Skeletal muscle cell (primary cell): Measurements from ENCODE around the gene ALAD.
"Not testable (repeated sequence)": the region's sequence is repeated elsewhere in the genome, so short reads cannot be mapped to it uniquely, and the experiment has no call there.

Experiments used
- DNase-seq: peaks from one replicate; pipeline ENCODE4 v3.0.0-alpha.2; 2010; ENCODE audit warnings: low read depth
- H3K4me3 ChIP-seq: 2 replicates; pipeline ENCODE4 v1.5.1; 2011; ENCODE audit warnings: low read depth, mild to moderate bottlenecking, control low read depth, low read length, moderate library complexity

ALAD gene

DNA sequence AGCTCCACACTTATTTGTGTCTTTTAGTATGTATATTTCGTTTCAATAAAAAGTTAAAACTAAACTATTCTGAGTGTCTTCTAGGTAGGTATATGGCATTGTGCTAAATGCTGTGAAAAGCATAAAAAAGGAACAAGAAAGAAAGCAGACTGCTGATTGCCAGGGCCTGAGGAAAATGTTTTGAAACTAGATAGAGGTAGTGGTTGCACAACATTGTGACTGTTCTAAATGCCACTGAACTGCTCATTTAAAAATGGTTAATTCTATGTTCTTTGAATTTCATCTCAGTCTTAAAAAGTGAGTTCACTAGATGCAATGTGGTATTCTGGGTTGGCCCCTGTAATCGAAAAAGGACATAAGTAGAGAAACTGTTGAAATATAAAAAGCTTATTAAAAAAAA lies 2.6 kb upstream of the ALAD start:
- H3K4me3 ChIP-seq = no peak overlapping the region
- DNase-seq = no peak

DNA sequence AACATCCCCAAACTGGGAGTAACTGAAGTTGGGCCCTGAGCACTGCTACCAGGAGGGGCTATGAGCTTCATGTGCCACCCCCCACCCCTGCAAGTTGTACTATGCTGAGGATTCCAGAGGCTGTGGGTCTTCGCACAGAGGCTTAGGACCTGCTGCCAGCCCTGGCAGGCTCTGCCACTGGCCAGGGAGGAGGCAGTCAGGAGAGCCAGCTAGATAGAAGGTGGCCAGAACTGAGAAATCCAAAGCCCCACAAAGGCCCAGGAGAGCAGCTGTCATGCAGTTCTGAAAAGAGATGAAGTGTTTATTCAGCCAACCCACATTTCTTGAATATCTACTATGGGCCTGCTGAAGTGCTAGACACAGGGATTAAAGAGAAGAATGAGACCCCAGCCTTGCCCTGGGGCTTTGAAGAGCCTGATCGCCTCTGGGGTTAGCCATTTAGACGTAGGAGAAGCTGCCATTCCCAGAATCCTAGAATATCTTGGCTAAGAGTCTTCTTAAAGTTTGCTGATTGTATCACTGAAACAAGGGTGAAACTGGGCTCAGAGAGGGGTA lies 1.4 kb downstream of the ALAD start:
- no peak overlapping the region for H3K4me3 ChIP-seq
- DNase-seq = no peak

DNA sequence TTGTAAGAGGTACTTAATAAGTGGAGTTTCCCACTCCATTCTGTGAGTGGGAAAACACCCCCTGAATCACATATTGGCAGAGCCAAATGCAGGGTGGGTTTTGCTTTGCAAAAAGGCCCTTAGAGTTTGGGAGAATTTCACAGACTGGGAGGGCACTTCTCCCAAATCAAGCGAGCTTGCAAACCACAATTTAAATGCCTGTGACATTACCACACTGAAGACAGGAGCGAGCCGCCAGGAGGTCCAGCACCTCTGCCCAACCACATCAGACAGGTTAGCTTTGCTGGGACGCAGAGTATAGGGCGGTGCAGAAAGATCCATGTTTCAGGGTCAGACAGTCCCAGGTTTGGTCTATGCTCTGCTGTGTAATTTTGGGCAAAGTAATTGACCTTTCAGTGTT lies 2.3 kb downstream of the ALAD start:
- H3K4me3 ChIP-seq = no peak overlapping the region
- DNase-seq = no peak

DNA sequence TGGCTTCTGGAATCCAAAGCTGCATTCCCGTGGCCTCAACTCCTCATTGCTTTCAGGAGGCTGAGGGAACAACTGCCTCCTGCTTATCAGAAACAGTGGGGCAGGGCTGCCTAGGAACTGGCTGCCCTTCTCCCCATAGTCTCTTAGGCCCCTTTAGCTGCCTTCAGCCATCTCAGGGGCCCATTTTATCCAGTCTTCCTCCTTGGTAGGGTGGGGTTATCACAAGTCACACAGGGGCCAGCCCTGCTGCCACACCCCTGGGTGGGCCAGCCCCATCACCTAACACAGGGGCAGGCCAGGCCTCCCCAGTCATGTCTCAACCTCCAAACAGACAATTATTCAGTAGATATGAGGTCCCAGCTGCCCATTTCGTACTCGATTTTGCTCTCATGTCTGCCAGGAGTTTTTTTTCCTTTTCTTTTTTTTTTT lies 3.9 kb downstream of the ALAD start:
- no peak overlapping the region for H3K4me3 ChIP-seq
- DNase-seq = no peak

DNA sequence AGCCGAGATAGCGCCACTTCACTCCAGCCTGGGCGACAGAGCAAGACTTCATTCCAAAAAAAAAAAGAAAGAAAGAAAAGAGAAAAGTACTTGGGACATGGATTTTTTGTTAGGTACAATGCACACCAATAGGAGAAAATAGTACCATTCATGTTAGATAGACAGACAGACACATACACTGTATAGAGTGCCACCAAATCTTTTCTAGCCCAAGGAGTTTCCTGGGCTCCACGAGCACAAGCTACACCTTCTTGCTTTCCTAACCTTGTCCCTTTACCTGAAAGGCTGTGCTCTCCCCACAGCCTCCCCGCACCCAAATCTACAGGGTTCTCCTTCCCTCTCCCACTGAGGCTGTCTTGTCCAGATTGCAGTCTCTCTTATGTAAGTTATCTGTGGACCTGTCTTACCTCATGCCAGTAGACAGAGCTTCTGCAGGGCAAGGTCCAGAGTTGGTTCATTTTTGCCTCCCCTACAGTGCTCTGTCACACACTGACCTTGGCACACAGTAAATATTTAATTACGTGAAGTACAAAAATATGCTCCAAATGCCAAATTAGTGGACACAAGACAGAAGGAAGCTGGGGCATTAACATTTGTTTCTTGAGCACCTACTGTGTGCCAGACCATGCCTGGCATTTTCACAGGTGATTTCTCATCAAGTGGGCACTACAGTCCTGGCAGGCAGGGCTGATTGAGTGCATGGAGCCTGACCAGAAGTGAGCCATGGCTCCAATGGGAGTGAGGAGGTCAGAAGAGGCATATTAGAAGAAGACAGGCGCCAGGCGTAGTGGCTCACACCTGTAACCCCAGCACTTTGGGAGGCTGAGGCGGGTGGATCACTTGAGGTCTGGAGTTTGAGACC lies 5.9 kb downstream of the ALAD start:
- DNase-seq = no peak
- H3K4me3 ChIP-seq = no peak overlapping the region

DNA sequence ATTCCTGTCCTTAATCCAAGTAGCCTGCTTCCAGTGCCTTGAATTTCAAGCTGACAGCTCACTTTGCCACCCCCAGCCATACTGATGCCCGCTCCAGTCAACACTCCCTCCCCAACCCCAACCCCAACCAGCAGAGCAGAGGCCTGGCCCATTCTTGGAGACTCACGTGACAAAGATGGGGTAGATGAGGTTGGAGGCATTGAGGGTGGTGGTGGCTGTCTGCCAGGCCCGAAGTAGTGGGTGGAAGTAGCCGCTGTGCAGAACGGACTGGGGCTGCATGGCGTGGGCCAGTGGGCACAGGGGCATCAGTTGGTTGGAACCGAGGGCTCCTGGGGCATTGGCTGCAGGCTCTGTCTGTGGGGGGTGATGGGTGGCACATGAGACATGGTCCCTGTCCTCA lies 7.8 kb downstream of the ALAD start:
- H3K4me3 ChIP-seq = no peak overlapping the region

DNA sequence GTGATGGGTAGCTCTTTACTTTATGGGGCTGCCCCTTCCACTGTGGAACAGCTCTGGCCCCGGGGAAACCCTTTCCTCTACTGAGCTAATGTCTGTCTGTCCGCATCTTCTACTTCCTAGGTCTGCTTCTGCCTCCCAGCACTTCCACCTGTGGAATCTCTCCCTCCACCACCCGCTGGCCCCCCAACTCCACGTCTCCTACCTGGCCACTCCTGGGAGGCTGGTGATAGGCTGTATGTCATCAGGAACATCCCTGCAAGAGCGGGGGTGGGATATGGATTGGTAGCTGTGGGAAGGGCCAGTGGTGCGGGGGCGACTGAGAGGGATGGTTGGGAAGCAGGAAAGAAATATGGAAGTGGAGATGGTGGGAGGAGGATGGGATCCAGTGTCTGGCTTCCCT lies 9.2 kb downstream of the ALAD start:
- no peak overlapping the region for H3K4me3 ChIP-seq
- no peak for DNase-seq

More for the DNA sequence above, 7.8 kb downstream of the ALAD start:
- DNase-seq = no peak

DNA sequence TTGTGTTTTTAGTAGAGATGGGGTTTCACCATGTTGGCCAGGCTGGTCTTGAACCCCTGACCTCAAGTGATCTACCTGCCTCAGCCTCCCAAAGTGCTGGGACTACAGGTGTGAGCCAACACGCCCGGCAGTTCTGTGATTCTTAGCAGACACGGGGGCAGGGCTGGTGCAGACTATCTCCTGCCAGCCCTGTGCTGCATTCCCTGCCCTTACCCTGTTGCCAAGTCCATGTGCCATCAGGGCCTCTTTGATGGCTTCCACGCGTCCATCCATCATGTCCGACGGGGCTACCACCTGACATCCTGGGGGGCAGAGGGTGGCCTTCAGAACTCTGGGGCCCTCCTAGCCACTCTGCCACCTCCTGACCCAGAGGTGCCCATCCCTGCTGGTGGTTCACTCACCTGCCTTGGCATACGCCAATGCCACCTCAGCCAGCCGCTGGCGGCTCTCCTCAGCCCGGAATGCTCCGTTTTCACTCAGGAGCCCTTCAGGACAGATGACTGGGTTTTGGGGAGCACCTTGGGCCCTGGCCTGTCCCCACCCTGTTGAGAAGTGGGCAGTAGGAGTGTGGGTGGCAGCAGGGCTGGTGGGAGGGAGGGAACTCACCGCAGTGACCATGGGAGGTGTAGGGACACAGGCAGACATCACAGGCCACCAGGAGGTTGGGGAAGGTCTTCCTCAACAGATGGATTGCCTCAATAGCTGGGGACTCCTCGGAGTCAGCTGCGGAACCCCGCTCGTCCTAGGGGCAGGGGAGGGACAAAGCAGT lies 10.7 kb downstream of the ALAD start:
- DNase-seq = no peak
- no peak overlapping the region for H3K4me3 ChIP-seq

DNA sequence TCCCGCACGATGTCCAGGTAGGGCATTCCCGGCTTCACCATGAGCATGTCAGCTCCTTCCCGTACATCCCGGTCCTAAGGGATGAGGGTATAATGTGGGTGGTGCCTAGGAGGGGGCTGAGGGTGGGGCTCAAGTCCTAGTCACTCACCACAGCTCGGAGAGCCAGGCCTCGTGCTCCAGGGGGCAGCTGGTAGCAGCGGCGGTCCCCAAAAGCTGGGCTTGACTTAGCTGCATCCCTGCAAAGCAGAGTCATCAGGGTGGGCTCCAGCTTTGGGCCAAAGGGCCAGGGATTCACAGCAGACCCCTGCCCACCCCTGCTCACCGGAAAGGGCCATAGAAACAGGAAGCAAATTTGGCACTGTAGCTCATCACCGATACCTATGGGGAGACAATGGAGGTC lies 11.6 kb downstream of the ALAD start:
- DNase-seq = no peak
- H3K4me3 ChIP-seq = no peak overlapping the region

DNA sequence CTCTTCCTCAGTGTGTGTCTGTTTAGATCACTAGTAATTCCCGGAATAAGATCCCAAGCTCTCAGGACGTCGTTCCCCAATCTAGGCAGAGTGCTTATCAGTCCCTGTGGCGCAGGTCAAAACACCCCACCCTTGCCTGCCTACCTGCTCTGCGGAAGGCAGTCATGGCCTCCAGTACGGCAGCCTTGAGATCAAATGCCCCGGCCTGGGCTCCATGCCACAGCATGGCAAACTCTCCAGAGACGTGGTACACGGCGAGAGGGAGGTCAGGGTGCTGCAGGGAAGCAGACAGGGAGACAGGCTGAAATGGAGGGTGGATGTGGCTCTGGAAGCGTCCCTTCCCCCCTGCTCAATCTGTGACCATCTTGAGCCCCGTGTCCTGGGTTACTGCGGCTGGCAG lies 12.3 kb downstream of the ALAD start:
- DNase-seq = no peak
- no peak overlapping the region for H3K4me3 ChIP-seq

DNA sequence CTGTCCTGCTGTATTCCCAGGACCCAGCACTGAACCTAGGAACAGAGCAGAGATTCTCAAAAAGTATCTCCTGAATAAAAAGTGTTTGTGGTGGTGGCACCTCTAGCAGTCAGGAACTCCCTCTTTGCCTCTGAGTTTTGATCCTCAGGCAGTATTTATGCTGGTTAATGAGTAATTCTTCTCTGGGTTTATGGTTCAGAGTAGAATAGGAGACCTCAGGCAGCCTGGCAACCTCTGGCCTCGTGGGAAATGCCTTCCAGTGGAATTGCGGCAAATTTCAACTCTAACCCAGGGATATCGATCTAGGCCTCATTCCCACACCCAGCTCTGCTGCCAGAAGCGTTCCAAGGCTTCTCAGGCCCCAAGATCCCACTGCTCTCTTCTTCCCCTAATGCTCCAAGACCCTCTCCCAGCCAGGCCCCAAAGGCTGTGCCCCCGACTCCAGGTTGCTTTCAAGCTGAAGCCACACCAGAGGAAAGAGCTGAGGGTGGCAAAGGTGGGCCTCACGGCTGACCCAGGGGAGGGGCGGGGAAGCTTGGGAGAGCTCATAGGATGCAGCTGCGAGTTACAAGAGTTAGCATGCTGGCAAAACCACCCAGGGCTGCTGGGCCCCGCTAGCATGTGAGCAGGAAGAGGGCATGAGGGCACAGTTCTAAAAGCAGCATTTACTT lies 13.4 kb downstream of the ALAD start:
- no peak overlapping the region for H3K4me3 ChIP-seq
- DNase-seq = no peak

DNA sequence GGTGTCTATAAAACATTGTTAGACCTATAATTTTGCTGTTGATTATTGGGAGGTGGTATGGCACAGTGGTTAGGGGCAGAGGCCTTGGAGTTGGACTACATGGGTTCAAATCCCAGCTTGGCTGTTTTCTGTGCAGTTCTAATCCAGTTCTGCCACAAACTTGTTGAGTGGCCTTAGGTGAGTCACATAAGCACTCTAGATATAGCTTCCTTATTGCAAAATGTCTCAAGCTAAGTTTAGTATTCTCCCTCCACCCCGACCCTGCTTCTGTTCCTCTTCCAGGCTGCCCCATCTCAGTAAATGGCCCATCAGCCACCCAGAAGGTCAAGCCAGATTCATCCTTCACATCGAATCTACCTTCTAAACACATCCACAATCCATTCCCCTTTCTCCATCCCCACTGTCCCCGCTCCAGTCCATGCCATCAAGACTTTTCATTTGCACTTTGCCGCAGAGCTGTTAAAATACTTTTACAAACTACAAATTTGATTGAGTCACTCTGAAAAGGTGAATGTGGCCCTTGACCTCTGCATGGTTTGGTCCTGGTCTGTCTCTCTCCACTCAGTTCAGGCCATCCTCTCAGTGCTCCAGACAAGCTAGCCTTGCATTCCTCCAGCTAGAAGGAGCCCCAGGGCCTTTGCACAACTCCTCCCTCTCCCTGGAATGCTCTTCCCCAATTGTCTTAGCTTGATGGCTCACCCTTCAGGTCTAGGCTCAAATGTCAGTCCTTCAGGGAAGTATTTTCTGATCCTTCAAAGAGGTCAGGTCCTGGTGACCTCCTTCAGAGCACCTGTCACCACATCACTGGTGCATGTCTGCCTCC lies 14.3 kb downstream of the ALAD start:
- no peak overlapping the region for H3K4me3 ChIP-seq
- DNase-seq = no peak

DNA sequence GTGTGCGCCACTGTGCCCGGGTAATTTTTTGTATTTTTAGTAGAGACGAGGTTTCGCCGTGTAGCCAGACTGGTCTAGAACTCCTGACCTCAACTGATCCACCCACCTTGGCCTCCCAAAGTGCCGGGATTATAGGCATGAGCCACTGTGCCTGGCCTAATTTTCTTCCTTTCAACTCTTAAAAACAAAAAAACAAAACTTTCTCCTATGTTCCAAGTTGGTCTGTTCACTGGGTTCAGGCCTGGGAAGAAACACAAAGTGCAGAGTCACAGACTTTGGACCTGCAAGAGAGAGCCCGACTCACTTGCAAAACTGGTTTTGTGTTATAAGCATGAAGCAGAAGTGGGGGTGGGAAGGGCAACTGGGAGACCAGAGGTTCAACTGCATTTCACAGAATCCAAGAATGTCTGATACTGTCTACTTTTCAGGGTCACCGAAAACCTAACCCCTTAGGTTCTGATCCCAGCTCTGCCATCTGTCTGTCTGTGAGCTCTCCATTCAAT lies 19.1 kb downstream of the ALAD start:
- no peak overlapping the region for H3K4me3 ChIP-seq
- no peak for DNase-seq

DNA sequence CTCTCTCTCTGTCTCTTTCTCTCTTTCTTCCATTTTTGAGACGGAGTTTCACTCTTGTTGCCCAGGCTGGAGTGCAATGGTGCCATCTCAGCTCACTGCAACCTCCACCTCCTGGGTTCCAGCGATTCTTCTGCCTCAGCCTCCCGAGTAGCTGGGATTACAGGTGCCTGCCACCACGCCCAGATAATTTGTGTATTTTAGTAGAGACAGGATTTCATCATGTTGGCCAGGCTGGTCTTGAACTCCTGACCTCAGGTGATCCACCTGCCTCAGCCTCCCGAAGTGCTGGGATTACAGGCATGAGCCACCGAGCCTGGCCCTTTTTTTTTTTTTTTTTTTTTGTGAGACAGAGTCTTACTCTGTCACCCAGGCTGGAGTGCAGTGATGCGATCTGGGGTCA lies 19.6 kb downstream of the ALAD start:
- not testable (repeated sequence) for DNase-seq, H3K4me3 ChIP-seq

DNA sequence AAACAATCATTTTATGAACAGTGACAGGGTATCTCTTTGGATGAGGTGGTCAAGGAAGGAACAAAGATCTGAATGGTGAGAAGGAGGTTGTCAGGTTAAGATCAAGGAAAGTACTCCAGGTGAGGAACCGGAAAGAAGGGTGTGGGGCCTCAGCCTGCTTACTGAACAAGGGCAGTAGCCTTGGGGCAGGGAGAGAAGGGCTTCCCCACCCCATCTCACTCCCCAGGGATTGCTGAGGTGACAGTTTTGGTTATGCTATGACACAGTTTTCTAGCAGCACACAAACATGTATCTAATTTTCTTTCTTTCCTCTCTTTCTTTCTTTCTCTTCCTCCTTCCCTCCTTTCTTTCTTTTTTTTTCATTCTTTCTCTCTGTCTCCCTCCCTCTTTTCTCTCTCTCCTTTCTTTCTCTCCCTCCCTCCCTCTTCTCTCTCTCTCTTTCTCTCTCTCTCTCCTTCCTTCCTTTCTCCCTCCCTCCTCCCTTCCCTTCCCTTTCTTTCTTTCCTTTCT lies 20.2 kb downstream of the ALAD start:
- no peak overlapping the region for H3K4me3 ChIP-seq
- DNase-seq = no peak

DNA sequence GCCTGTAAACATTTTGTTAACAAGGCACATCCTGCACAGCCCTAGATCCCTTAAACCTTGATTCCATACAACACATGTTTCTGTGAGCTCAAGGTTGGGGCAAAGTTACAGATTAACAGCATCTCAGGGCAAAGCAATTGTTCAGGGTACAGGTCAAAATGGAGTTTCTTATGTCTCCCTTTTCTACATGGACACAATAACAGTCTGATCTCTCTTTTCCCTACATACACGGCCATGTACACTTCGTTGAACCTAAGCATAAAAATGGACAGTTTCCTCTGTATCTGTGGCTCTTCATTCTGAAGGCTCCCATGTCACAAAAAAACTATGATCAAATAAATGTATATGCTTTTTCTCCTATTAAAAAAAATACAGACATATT lies 21.3 kb downstream of the ALAD start:
- H3K4me3 ChIP-seq, DNase-seq: not testable (repeated sequence)

DNA sequence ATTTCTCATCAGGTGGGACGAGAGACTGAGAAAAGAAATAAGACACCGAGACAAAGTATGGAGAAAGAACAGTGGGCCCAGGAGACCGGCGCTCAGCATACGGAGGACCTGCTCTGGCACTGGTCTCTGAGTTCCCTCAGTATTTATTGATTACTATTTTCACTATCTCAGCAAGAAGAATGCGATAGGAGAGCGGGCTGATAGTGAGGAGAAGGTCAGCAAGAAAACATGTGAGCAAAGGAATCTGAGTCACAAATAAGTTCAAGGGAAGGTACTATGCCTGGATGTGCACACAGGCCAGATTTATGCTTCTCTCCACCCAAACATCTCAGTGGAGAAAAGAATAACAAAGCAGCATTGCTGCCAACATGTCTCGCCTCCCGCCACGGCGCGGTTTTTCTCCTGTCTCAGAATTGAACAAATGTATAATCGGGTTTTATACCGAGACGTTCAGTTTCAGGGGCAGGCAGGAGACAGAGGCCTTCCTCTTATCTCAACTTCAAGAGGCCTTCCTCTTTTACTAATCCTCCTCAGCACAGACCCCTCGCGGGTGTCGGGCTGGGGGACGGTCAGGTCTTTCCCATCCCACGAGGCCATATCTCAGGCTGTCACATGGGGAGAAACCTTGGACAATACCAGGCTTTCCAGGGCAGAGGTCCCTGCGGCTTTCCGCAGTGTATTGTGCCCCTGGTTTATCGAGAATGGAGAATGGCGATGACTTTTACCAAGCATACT lies 21.8 kb downstream of the ALAD start:
- not testable (repeated sequence) for H3K4me3 ChIP-seq, DNase-seq
